Sigmoid colon (tissue), 4 donors: ENCODE measurements around the gene BHLHE41.

Source experiments
- EP300 ChIP-seq, 4 donors: sonication (generic); formaldehyde crosslinking; IDR thresholded peaks; one replicate each; pipeline ENCODE4 v1.6.1; 2017; ENCODE audit warnings: antibody characterized with exemption in 4 of 4
- POLR2AphosphoS5 ChIP-seq, 4 donors: sonication (generic); formaldehyde crosslinking; IDR thresholded peaks; one replicate each; pipeline ENCODE4 v1.6.1; 2017; ENCODE audit warnings: antibody characterized with exemption in 4 of 4
- TF ChIP-seq, protein P1 (sequence below), 4 experiments: fragments of 450-650 bp in 3 of 4; fragments of 200-600 bp in 1 of 4; IDR thresholded peaks; one replicate each; pipeline ENCODE4 v1.5.1; 2016 to 2019; ENCODE audit warnings: antibody characterized with exemption in 4 of 4, mild to moderate bottlenecking in 3 of 4, moderate library complexity in 2 of 4

DNA sequence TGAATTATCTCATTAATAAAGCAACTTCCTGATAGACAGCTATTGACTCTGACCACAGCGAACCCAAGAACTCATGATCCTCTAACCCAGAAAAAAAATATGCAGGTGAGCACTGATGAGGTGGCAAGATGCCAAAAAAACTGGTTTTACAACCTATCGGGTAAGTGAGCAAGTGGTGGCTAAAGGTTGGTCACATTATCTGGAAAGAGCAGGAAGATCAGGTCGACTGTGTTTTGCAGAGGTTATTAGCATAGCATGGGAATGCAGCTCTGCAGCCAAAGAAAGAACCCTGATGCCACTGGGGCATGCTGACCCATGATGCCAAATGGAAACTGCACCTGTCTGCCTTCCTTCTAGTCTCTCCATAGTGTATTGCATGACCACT, 23.5 kb downstream of the BHLHE41 start:
- TF ChIP-seq, protein P1, sequence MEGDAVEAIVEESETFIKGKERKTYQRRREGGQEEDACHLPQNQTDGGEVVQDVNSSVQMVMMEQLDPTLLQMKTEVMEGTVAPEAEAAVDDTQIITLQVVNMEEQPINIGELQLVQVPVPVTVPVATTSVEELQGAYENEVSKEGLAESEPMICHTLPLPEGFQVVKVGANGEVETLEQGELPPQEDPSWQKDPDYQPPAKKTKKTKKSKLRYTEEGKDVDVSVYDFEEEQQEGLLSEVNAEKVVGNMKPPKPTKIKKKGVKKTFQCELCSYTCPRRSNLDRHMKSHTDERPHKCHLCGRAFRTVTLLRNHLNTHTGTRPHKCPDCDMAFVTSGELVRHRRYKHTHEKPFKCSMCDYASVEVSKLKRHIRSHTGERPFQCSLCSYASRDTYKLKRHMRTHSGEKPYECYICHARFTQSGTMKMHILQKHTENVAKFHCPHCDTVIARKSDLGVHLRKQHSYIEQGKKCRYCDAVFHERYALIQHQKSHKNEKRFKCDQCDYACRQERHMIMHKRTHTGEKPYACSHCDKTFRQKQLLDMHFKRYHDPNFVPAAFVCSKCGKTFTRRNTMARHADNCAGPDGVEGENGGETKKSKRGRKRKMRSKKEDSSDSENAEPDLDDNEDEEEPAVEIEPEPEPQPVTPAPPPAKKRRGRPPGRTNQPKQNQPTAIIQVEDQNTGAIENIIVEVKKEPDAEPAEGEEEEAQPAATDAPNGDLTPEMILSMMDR (IDR thresholded peaks at IDR 0.05), result no peak
- TF ChIP-seq POLR2AphosphoS5 (IDR thresholded peaks at IDR 0.05) (no peak), EP300 (IDR thresholded peaks at IDR 0.05) (no peak)
